Neural progenitor cell (in vitro differentiated cells): ENCODE data around the gene EHD4.

Source experiments
- CTCF ChIP-seq: fragments of 200-600 bp; sonication (generic); IDR thresholded peaks from 2 replicates; pipeline ENCODE4 v1.5.1; 2017; ENCODE audit warnings: antibody characterized with exemption, mild to moderate bottlenecking
- EZH2 ChIP-seq: fragments of 200-600 bp; sonication (generic); IDR thresholded peaks from 2 replicates; pipeline ENCODE4 v1.6.1; 2017; ENCODE audit warnings: antibody characterized with exemption, mild to moderate bottlenecking, moderate library complexity

- no peak for TF ChIP-seq CTCF
- no peak for TF ChIP-seq EZH2
Measured at GRCh38 chr15:41940441-41940857, 31.9 kb downstream of the EHD4 start.
